Kidney (tissue), 14 donors: Measurements from ENCODE around the gene NRXN2. TPM values are rescaled to one million over a fixed set of nuclear protein-coding genes. Genes with fewer than 3 reads are reported as not detected.

Experiments
- DNase-seq, 5 donors: peaks; one replicate each; pipeline ENCODE4 v3.0.0-alpha.2; 2013 to 2020
- FAIRE-seq: peaks from 2 replicates; lab custom pipeline; 2012; peaks lifted over from hg19 to GRCh38; lab: Jason Lieb, UNC
- H3K27ac ChIP-seq, 2 donors: one replicate each; pipeline ENCODE4 v1.7.0; 2013; ENCODE audit warnings: low read depth in 2 of 2, low read length in 2 of 2, inconsistent platforms in 1 of 2
- H3K27me3 ChIP-seq: one replicate; pipeline ENCODE4 v1.7.1; 2013; ENCODE audit warnings: low read length, inconsistent platforms; ENCODE audit not compliant: control insufficient read depth, insufficient read depth
- H3K36me3 ChIP-seq, 3 donors: one replicate each; pipeline versions ENCODE4 v1.7.0 to v1.7.1; 2013; ENCODE audit warnings: low read length in 3 of 3, control low read depth in 1 of 3, inconsistent platforms in 1 of 3; ENCODE audit not compliant: insufficient read depth in 3 of 3, control insufficient read depth in 2 of 3
- H3K4me1 ChIP-seq, 3 donors: one replicate each; pipeline versions ENCODE4 v1.7.0 to v1.7.1; 2013; ENCODE audit warnings: low read length in 3 of 3, inconsistent platforms in 1 of 3, low read depth in 1 of 3; ENCODE audit not compliant: control insufficient read depth in 2 of 3, insufficient read depth in 2 of 3
- H3K4me3 ChIP-seq, 3 donors: one replicate each; pipeline versions ENCODE4 v1.7.0 to v1.8.1; 2013; ENCODE audit warnings: low read length in 3 of 3, control low read depth in 1 of 3, inconsistent platforms in 1 of 3
- H3K9ac ChIP-seq, 3 donors: one replicate each; pipeline versions ENCODE4 v1.7.0 to v1.7.1; 2013; ENCODE audit warnings: low read length in 3 of 3, control low read depth in 1 of 3, inconsistent platforms in 1 of 3
- H3K9me3 ChIP-seq, 3 donors: one replicate each; pipeline versions ENCODE4 v1.7.0 to v1.7.1; 2013; ENCODE audit warnings: low read length in 3 of 3, control low read depth in 1 of 3, inconsistent platforms in 1 of 3; ENCODE audit not compliant: control insufficient read depth in 2 of 3, insufficient read depth in 1 of 3
- CTCF ChIP-seq: IDR thresholded peaks from 3 replicates; pipeline ENCODE4 v1.5.1; 2012; ENCODE audit warnings: mild to moderate bottlenecking, moderate library complexity, borderline replicate concordance; ENCODE audit not compliant: insufficient read depth; ENCODE audit errors: extremely low read depth
- intact Hi-C: fragments of 100-400 bp; cut with DNase I; formaldehyde crosslinking; loops from one replicate; pipeline ENCODE4 v1.11.1; 2022
- polyA plus RNA-seq: library from polyadenylated mRNA; stranded (reverse); fragments of 350-450 nt; fragmentation: Illumina TruSeq; extraction: RNeasy Lipid Tissue Mini Kit (QIAGEN cat#74804); gene quantifications from one replicate; pipeline ENCODE4 v1.2.3, GENCODE V29; 2014; ENCODE audit warnings: low read depth, low replicate concordance; ENCODE audit not compliant: insufficient read depth
- total RNA-seq: library from RNA; stranded (reverse); fragmentation: NEBNext Ultra II Directional; extraction: Animal tissue kit (Norgen Biotek cat#: 25700); gene quantifications from one replicate; pipeline ENCODE4 v1.2.1, GENCODE V29; 2021
- donor health status: control.
- donor health status: control.
- donor health status: control.
- donor health status: control.
- donor health status: control.
- donor health status: DM: yes; HTN: yes; CAD: no.
- donor health status: Normal renal cell carcinoma (clear cell type).

Gene NRXN2
- total and polyA plus RNA-seq, 2 donors from 2014 or later, result 13.3 to 22.0 TPM

GRCh38 chr11:64697663-64698375 is 25.2 kb downstream of the NRXN2 start:
- no peaks in the 10 kb centered on the region for H3K4me1 ChIP-seq
- DNase-seq (no peak), FAIRE-seq (no peak)
- TF ChIP-seq CTCF, result no peak
- intact Hi-C loops, result no loop called here
- H3K27ac ChIP-seq, result no peak overlapping the region
- H3K9me3 ChIP-seq, result no peaks in the 10 kb centered on the region
- H3K27me3 ChIP-seq, result no peaks in the 10 kb centered on the region
- H3K36me3 ChIP-seq, result no peaks in the 10 kb centered on the region
- no peak overlapping the region for H3K9ac ChIP-seq
- no peak overlapping the region for H3K4me3 ChIP-seq

GRCh38 chr11:64696045-64696444 is 27.0 kb downstream of the NRXN2 start:
- no peak overlapping the region for H3K9ac ChIP-seq
- TF ChIP-seq CTCF, result no peak
- no peak overlapping the region for H3K4me3 ChIP-seq
- no peak overlapping the region for H3K27ac ChIP-seq
- H3K27me3 ChIP-seq, result no peaks in the 10 kb centered on the region
- FAIRE-seq, result no peak
- H3K36me3 ChIP-seq, result no peaks in the 10 kb centered on the region
- DNase-seq, result no peak
- no peaks in the 10 kb centered on the region for H3K9me3 ChIP-seq
- H3K4me1 ChIP-seq, result no peaks in the 10 kb centered on the region
- intact Hi-C loops, result no loop called here

GRCh38 chr11:64695548-64695947 is 27.4 kb downstream of the NRXN2 start:
- H3K27ac ChIP-seq, result no peak overlapping the region
- intact Hi-C loops, result no loop called here
- no peak overlapping the region for H3K4me3 ChIP-seq
- no peaks in the 10 kb centered on the region for H3K36me3 ChIP-seq
- TF ChIP-seq CTCF, result no peak
- DNase-seq (no peak), FAIRE-seq (no peak)
- no peak overlapping the region for H3K9ac ChIP-seq
- H3K9me3 ChIP-seq, result no peaks in the 10 kb centered on the region
- no peaks in the 10 kb centered on the region for H3K4me1 ChIP-seq
- H3K27me3 ChIP-seq, result no peaks in the 10 kb centered on the region
